Activated CD4-positive, alpha-beta memory T cell treated with anti-CD3 and anti-CD28 coated beads, Interleukin-2, amount 10 ng/mL, durations not matched to agents 7 days and 5 days (primary cell): ENCODE data around the gene VEGFA. TPM values are rescaled to one million over a fixed set of nuclear protein-coding genes. Genes with fewer than 3 reads are reported as not detected.
A peak's percentile ranks its signal among the peaks of the same experiment; 100 is the strongest.

ENCODE experiments used
- CTCF ChIA-PET: fragments of 350-600 bp; sonication (Branson Sonifier 250); formaldehyde crosslinking; loops from one replicate; lab custom pipeline; 2021; ENCODE audit warnings: antibody characterized with exemption, inconsistent platforms; lab: Charles Lee
- POLR2A ChIA-PET: fragments of 350-600 bp; sonication (Branson Sonifier 250); formaldehyde crosslinking; loops from one replicate; lab custom pipeline; 2021; ENCODE audit warnings: antibody characterized with exemption; lab: Charles Lee
- DNase-seq: peaks from one replicate; pipeline ENCODE4 v3.0.0-alpha.2; 2020
- H3K27ac Mint-ChIP-seq: one replicate; pipeline ENCODE4 v1.8.0; 2021; ENCODE audit warnings: mild to moderate bottlenecking, mixed read lengths
- H3K27me3 Mint-ChIP-seq: one replicate; pipeline ENCODE4 v1.8.0; 2021; ENCODE audit warnings: mixed read lengths
- H3K36me3 Mint-ChIP-seq: one replicate; pipeline ENCODE4 v1.8.0; 2021; ENCODE audit warnings: low read depth, mixed read lengths
- H3K4me1 Mint-ChIP-seq: one replicate; pipeline ENCODE4 v1.8.0; 2021; ENCODE audit warnings: mixed read lengths
- H3K4me3 Mint-ChIP-seq: one replicate; pipeline ENCODE4 v1.8.0; 2021; ENCODE audit warnings: mild to moderate bottlenecking, mixed read lengths
- H3K9me3 Mint-ChIP-seq: one replicate; pipeline ENCODE4 v1.8.0; 2021; ENCODE audit warnings: mixed read lengths
- total RNA-seq, 2 experiments: library from RNA; stranded (reverse); gene quantifications; one replicate each; pipeline ENCODE4 v1.2.3, GENCODE V29; 2021

VEGFA gene
- total RNA-seq, 2 experiments from 2014 or later: 48.1 to 49.5 TPM

GRCh38 chr6:43749461-43749860 lies 20.6 kb upstream of the VEGFA start:
- CTCF ChIA-PET: interaction anchor here (0.8 to 1.6 kb wide), 3 partner anchors 21 to 61 kb away, joined by 3 to 5 read pairs (median 3); partner anchors contain the start of gene VEGFA
- no peaks in the 10 kb centered on the region for H3K9me3 Mint-ChIP-seq
- H3K4me1 Mint-ChIP-seq: no peaks in the 10 kb centered on the region
- H3K4me3 Mint-ChIP-seq: no peak overlapping the region
- peaks cover 24% of the 10 kb centered on the region for H3K27me3 Mint-ChIP-seq
- no peaks in the 10 kb centered on the region for H3K36me3 Mint-ChIP-seq
- DNase-seq: no peak
- POLR2A ChIA-PET: no interaction called here
- H3K27ac Mint-ChIP-seq: no peak overlapping the region

- Mint-ChIP-seq H3K27ac (no peak overlapping the region), H3K36me3 (no peaks in the 10 kb centered on the region), H3K4me3 (no peak overlapping the region), H3K9me3 (no peaks in the 10 kb centered on the region), H3K27me3 (peaks cover 24% of the 10 kb centered on the region), H3K4me1 (no peaks in the 10 kb centered on the region)
- ChIA-PET CTCF (no interaction called here), POLR2A (no interaction called here)
- no peak for DNase-seq
Observed at GRCh38 chr6:43750622-43751021, 19.4 kb upstream of the VEGFA start.

- Mint-ChIP-seq H3K4me3 (no peak overlapping the region), H3K9me3 (no peaks in the 10 kb centered on the region), H3K27ac (no peak overlapping the region), H3K36me3 (no peaks in the 10 kb centered on the region), H3K27me3 (peaks cover 4% of the 10 kb centered on the region), H3K4me1 (no peaks in the 10 kb centered on the region)
- POLR2A ChIA-PET: interaction anchor here (0.9 kb wide), 1 partner anchor 17 kb away, joined by 3 read pairs; the partner anchor contains the start of gene VEGFA
- CTCF ChIA-PET: interaction anchor here (0.5 to 1.8 kb wide), 4 partner anchors 9 to 436 kb away, joined by 3 to 9 read pairs (median 3); partner anchors contain the start of gene VEGFA
- no peak for DNase-seq
Observed at GRCh38 chr6:43753570-43754183, 16.3 kb upstream of the VEGFA start.

- H3K9me3 Mint-ChIP-seq: no peaks in the 10 kb centered on the region
- CTCF ChIA-PET: interaction anchor here (1.0 to 1.4 kb wide), 2 partner anchors 12 kb away, joined by 3 to 4 read pairs; partner anchors contain the start of gene VEGFA
- no peak overlapping the region for H3K27ac Mint-ChIP-seq
Observed at GRCh38 chr6:43757966-43758616, 11.9 kb upstream of the VEGFA start.

GRCh38 chr6:43758617-43759050 lies 11.4 kb upstream of the VEGFA start:
- ChIA-PET POLR2A (no interaction called here), CTCF (interaction anchor here (1.4 kb wide), 1 partner anchor 11 kb away, joined by 4 read pairs; the partner anchor contains the start of gene VEGFA)
- Mint-ChIP-seq H3K9me3 (no peaks in the 10 kb centered on the region), H3K27ac (no peak overlapping the region), H3K4me1 (no peaks in the 10 kb centered on the region), H3K36me3 (no peaks in the 10 kb centered on the region), H3K27me3 (peaks cover 17% of the 10 kb centered on the region), H3K4me3 (no peak overlapping the region)
- peak; percentile 29 for DNase-seq

More at GRCh38 chr6:43757966-43758616, 11.9 kb upstream of the VEGFA start:
- peaks cover 14% of the 10 kb centered on the region for H3K27me3 Mint-ChIP-seq
- H3K4me1 Mint-ChIP-seq: no peaks in the 10 kb centered on the region
- no peak for DNase-seq
- H3K4me3 Mint-ChIP-seq: no peak overlapping the region
- H3K36me3 Mint-ChIP-seq: no peaks in the 10 kb centered on the region
- POLR2A ChIA-PET: interaction anchor here (0.8 kb wide), 1 partner anchor 327 kb away, joined by 3 read pairs; no protein-coding TSS in a partner anchor

- Mint-ChIP-seq H3K4me3 (no peak overlapping the region), H3K9me3 (no peaks in the 10 kb centered on the region), H3K4me1 (no peaks in the 10 kb centered on the region), H3K36me3 (no peaks in the 10 kb centered on the region), H3K27me3 (peaks cover 17% of the 10 kb centered on the region), H3K27ac (no peak overlapping the region)
- no peak for DNase-seq
- CTCF ChIA-PET: interaction anchor here (0.6 to 2.9 kb wide), 4 partner anchors 11 to 122 kb away, joined by 4 to 18 read pairs (median 4); partner anchors contain the start of gene VEGFA
- POLR2A ChIA-PET: no interaction called here
Observed at GRCh38 chr6:43759136-43759906, 10.7 kb upstream of the VEGFA start.

GRCh38 chr6:43759907-43760206 lies 10.2 kb upstream of the VEGFA start:
- Mint-ChIP-seq H3K27ac (no peak overlapping the region), H3K4me3 (no peak overlapping the region), H3K9me3 (no peaks in the 10 kb centered on the region), H3K4me1 (no peaks in the 10 kb centered on the region), H3K27me3 (peaks cover 19% of the 10 kb centered on the region), H3K36me3 (no peaks in the 10 kb centered on the region)
- DNase-seq: no peak
- ChIA-PET POLR2A (interaction anchor here (1.4 kb wide), 1 partner anchor 10 kb away, joined by 5 read pairs; the partner anchor contains the start of gene VEGFA), CTCF (interaction anchor here (1.2 to 2.9 kb wide), 3 partner anchors 10 to 91 kb away, joined by 3 to 18 read pairs (median 4); partner anchors contain the start of gene VEGFA)

- Mint-ChIP-seq H3K4me1 (no peaks in the 10 kb centered on the region), H3K27ac (no peak overlapping the region), H3K4me3 (no peak overlapping the region), H3K9me3 (no peaks in the 10 kb centered on the region), H3K36me3 (no peaks in the 10 kb centered on the region), H3K27me3 (peaks cover 19% of the 10 kb centered on the region)
- ChIA-PET POLR2A (interaction anchor here (1.4 kb wide), 1 partner anchor 10 kb away, joined by 5 read pairs; the partner anchor contains the start of gene VEGFA), CTCF (interaction anchor here (1.2 to 2.9 kb wide), 3 partner anchors 10 to 91 kb away, joined by 3 to 18 read pairs (median 4); partner anchors contain the start of gene VEGFA)
- no peak for DNase-seq
Observed at GRCh38 chr6:43760210-43761168, 9.5 kb upstream of the VEGFA start.

- no peak overlapping the region for H3K27ac Mint-ChIP-seq
- no peaks in the 10 kb centered on the region for H3K36me3 Mint-ChIP-seq
- no peaks in the 10 kb centered on the region for H3K4me1 Mint-ChIP-seq
- ChIA-PET POLR2A (no interaction called here), CTCF (interaction anchor here (1.0 to 2.9 kb wide), 6 partner anchors 8 to 317 kb away, joined by 3 to 18 read pairs (median 5); partner anchors contain the start of gene VEGFA)
- H3K4me3 Mint-ChIP-seq: no peak overlapping the region
- H3K27me3 Mint-ChIP-seq: peaks cover 19% of the 10 kb centered on the region
- no peak for DNase-seq
- no peaks in the 10 kb centered on the region for H3K9me3 Mint-ChIP-seq
Observed at GRCh38 chr6:43761666-43762409, 8.2 kb upstream of the VEGFA start.

- DNase-seq: no peak
- Mint-ChIP-seq H3K27me3 (peaks cover 19% of the 10 kb centered on the region), H3K9me3 (no peaks in the 10 kb centered on the region), H3K4me1 (no peaks in the 10 kb centered on the region), H3K4me3 (no peak overlapping the region), H3K36me3 (no peaks in the 10 kb centered on the region), H3K27ac (no peak overlapping the region)
- ChIA-PET CTCF (interaction anchor here (1.0 to 2.9 kb wide), 6 partner anchors 8 to 317 kb away, joined by 3 to 18 read pairs (median 5); partner anchors contain the start of gene VEGFA), POLR2A (no interaction called here)
Observed at GRCh38 chr6:43762410-43762768, 7.6 kb upstream of the VEGFA start.

GRCh38 chr6:43762966-43763695 lies 6.9 kb upstream of the VEGFA start:
- Mint-ChIP-seq H3K9me3 (no peaks in the 10 kb centered on the region), H3K4me3 (no peak overlapping the region), H3K27me3 (peaks cover 19% of the 10 kb centered on the region), H3K36me3 (no peaks in the 10 kb centered on the region), H3K27ac (no peak overlapping the region), H3K4me1 (no peaks in the 10 kb centered on the region)
- DNase-seq: no peak
- ChIA-PET POLR2A (no interaction called here), CTCF (interaction anchor here (1.0 to 1.8 kb wide), 3 partner anchors 11 to 96 kb away, joined by 3 to 10 read pairs (median 6); no protein-coding TSS in a partner anchor)
